ENCODE results near the gene HEXIM1. TPM values are rescaled to one million over a fixed set of nuclear protein-coding genes. Genes with fewer than 3 reads are reported as not detected.
A peak's percentile ranks its signal among the peaks of the same experiment; 100 is the strongest.

HEXIM1 gene
- total RNA-seq, 1 donor from 2014 or later = 10.2 TPM

DNA sequence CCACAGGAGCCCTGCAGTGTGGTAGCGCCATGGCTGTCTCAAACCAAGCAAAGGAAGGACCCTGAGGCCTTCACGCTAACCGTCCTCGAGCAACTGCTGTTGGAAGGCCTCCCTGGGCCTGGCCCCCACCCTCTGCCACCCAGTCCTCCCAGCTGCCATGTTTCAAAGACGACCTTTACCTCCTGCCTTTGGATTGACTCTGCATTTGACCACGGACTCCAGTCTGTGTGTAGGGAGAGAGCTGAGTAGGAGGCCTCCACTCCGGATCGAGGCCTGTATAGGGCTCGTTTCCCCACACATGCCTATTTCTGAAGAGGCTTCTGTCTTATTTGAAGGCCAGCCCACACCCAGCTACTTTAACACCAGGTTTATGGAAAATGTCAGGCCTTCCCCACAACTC is 40.2 kb upstream of the HEXIM1 start:
- H2AFZ ChIP-seq (replicated peaks) = no peak overlapping the region
- no peaks in the 10 kb centered on the region for H3K9me3 ChIP-seq (ENCODE audit: low read depth)
- no peak overlapping the region for H3K4me3 ChIP-seq
- H3K27ac ChIP-seq = peak overlapping the region; percentile 37
- Mint-ChIP-seq H3K4me1 (peaks cover 16% of the 10 kb centered on the region), H3K4me3 (no peak overlapping the region), H3K27me3 (ENCODE audit: insufficient read depth, low read depth) (peaks cover 3% of the 10 kb centered on the region), H3K36me3 (peaks cover 20% of the 10 kb centered on the region), H3K9me3 (no peaks in the 10 kb centered on the region), H3K27ac (no peak overlapping the region)
- DNase-seq (ENCODE audit: low spot score) = no peak
- no peaks in the 10 kb centered on the region for H3K79me2 ChIP-seq (ENCODE audit: low read depth)
- H3F3A ChIP-seq (ENCODE audit: low read depth) = peaks cover 8% of the 10 kb centered on the region
- no peaks in the 10 kb centered on the region for H3K4me1 ChIP-seq
- no peak overlapping the region for H3K9ac ChIP-seq
- TF ChIP-seq EZH2 (IDR thresholded peaks at IDR 0.05) = no peak
- no peak for TF ChIP-seq EZH2phosphoT487 (IDR thresholded peaks at IDR 0.05)
- TF ChIP-seq, protein P1, sequence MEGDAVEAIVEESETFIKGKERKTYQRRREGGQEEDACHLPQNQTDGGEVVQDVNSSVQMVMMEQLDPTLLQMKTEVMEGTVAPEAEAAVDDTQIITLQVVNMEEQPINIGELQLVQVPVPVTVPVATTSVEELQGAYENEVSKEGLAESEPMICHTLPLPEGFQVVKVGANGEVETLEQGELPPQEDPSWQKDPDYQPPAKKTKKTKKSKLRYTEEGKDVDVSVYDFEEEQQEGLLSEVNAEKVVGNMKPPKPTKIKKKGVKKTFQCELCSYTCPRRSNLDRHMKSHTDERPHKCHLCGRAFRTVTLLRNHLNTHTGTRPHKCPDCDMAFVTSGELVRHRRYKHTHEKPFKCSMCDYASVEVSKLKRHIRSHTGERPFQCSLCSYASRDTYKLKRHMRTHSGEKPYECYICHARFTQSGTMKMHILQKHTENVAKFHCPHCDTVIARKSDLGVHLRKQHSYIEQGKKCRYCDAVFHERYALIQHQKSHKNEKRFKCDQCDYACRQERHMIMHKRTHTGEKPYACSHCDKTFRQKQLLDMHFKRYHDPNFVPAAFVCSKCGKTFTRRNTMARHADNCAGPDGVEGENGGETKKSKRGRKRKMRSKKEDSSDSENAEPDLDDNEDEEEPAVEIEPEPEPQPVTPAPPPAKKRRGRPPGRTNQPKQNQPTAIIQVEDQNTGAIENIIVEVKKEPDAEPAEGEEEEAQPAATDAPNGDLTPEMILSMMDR (IDR thresholded peaks at IDR 0.05) = no peak
- no peaks in the 10 kb centered on the region for H3K36me3 ChIP-seq
- peaks cover 6% of the 10 kb centered on the region for H4K20me1 ChIP-seq (ENCODE audit: low read depth)
- H3K27me3 ChIP-seq = no peaks in the 10 kb centered on the region
- H3K4me2 ChIP-seq = no peak overlapping the region

DNA sequence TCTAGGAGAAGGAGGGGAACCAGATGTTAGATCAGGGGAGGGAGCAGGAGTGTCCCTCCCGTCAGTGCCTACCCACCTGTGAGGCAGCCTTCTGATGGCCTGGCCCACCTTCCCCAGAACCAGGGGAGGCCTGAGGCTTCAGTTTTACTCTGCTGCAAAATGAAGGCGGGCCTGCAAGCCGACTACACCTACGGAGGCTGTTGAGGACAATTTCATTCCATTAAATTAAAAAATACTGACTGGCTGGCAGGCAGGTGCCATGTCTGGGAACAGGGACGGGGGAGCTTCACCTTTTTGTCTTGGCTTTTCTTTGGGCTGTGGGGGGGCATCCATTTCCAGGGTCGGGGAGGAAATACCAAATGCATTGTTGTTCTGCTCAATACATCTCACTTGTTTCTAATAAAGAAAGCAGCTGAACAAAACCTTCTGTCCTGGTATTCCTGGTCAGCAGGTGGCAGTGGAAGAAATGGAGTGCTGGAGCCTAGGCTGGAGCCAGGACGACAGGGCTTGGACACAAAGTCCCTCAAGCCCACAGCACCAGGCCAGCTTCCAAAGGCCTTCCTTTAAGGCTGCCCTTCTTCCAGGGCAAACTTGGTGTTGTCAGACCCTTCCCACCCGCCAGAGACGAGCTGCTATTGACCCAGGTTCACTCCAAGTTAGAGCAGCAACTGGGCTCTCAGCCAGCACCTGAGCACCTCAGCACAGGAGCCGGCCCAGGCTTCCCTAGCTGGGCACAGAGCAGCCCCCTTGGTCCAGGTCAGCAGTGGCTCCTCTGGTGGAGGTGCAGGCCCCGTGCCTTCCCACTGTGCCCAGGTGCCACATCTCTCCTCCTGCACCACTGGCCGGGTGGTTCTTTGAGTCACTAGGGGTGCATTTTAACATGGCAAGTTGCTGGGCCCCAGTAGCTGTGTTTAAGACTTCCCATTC is 39.4 kb upstream of the HEXIM1 start:
- peaks cover 2% of the 10 kb centered on the region for H3K27me3 Mint-ChIP-seq (ENCODE audit: insufficient read depth, low read depth)
- no peaks in the 10 kb centered on the region for H3K4me1 ChIP-seq
- H3K79me2 ChIP-seq (ENCODE audit: low read depth) = no peaks in the 10 kb centered on the region
- H3F3A ChIP-seq (ENCODE audit: low read depth) = peaks cover 8% of the 10 kb centered on the region
- peak overlapping the region; percentile 94 for H3K27ac Mint-ChIP-seq
- H3K4me1 Mint-ChIP-seq = peaks cover 20% of the 10 kb centered on the region
- H3K27ac ChIP-seq = no peak overlapping the region
- no peaks in the 10 kb centered on the region for H3K9me3 ChIP-seq (ENCODE audit: low read depth)
- H3K4me2 ChIP-seq = no peak overlapping the region
- no peak overlapping the region for H2AFZ ChIP-seq (replicated peaks)
- H3K4me3 Mint-ChIP-seq = no peak overlapping the region
- no peak overlapping the region for H3K9ac ChIP-seq
- H4K20me1 ChIP-seq (ENCODE audit: low read depth) = peaks cover 6% of the 10 kb centered on the region
- no peaks in the 10 kb centered on the region for H3K9me3 Mint-ChIP-seq
- no peak for DNase-seq (ENCODE audit: low spot score)
- TF ChIP-seq EZH2phosphoT487 (IDR thresholded peaks at IDR 0.05) (no peak), EZH2 (IDR thresholded peaks at IDR 0.05) (no peak)
- TF ChIP-seq, protein P1 (IDR thresholded peaks at IDR 0.05) = no peak
- H3K36me3 Mint-ChIP-seq = peaks cover 14% of the 10 kb centered on the region
- H3K36me3 ChIP-seq = no peaks in the 10 kb centered on the region
- H3K27me3 ChIP-seq = no peaks in the 10 kb centered on the region
- no peak overlapping the region for H3K4me3 ChIP-seq

DNA sequence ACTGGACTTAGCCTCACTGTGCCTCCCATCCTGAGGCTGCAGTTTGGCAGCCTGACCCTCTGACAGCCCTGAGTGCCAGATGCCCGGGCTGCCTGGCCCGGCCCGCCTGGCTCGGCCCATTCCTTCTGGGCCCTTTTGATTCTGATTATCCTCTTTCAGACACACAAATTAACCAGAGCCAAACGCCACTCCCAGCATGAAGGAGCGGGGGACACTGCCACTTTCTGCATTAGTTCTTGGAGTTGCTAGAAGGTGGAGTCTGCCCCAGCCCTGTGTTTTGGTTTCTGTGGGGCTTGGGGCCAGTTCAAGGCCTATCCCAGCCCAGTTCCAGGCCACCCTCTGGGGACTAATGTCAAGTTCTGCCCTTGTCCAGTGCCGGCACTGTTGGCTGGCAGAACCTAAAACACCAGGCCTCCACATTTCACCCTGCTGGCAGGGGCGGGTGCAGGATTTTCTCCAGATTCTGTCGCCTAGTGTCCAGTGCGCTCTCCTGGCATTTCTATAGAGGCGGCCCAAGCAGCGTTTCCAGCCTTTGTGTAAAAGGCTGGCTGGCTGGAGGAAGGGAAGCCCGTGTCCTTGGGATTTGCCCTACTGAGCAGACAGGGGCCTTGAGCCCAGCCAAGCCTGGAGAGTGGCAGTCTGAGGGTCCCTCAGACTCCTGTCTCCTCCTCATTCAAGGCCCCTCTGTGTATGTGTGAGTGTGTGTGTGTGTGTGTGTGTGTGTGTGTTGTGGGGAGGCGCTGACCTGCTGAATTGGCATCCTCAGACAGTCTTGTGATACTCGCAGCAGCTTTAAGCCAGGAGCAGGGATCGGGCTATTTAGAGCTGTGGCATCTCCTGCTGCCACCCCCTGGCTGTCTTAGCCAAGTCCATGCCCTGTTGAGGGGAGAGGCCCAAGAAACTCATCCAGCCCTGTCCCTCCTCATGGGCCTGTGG is 37.3 kb upstream of the HEXIM1 start:
- Mint-ChIP-seq H3K27ac (peak overlapping the region; percentile 88), H3K9me3 (no peaks in the 10 kb centered on the region), H3K4me1 (peaks cover 27% of the 10 kb centered on the region), H3K36me3 (peaks cover 7% of the 10 kb centered on the region), H3K4me3 (no peak overlapping the region), H3K27me3 (ENCODE audit: insufficient read depth, low read depth) (peaks cover 2% of the 10 kb centered on the region)
- Histone ChIP-seq H2AFZ (replicated peaks) (no peak overlapping the region), H4K20me1 (ENCODE audit: low read depth) (peaks cover 6% of the 10 kb centered on the region), H3K4me3 (no peak overlapping the region), H3K79me2 (ENCODE audit: low read depth) (no peaks in the 10 kb centered on the region), H3K36me3 (no peaks in the 10 kb centered on the region), H3K4me2 (no peak overlapping the region), H3K4me1 (no peaks in the 10 kb centered on the region), H3F3A (ENCODE audit: low read depth) (peaks cover 8% of the 10 kb centered on the region), H3K9ac (no peak overlapping the region), H3K27ac (no peak overlapping the region), H3K27me3 (no peaks in the 10 kb centered on the region), H3K9me3 (ENCODE audit: low read depth) (no peaks in the 10 kb centered on the region)
- TF ChIP-seq EZH2 (IDR thresholded peaks at IDR 0.05) (no peak), EZH2phosphoT487 (IDR thresholded peaks at IDR 0.05) (no peak)
- TF ChIP-seq, protein P1 (IDR thresholded peaks at IDR 0.05) = no peak
- no peak for DNase-seq (ENCODE audit: low spot score)
